Cardiac muscle cell (in vitro differentiated cells and primary cell): Measurements from ENCODE around the gene PLXNB1. TPM values are rescaled to one million over a fixed set of nuclear protein-coding genes. Genes with fewer than 3 reads are reported as not detected.

Source experiments
- DNase-seq, 2 donors: peaks; one replicate each; pipeline versions ENCODE4 v3.0.0 to v3.0.0-alpha.2; 2010 to 2017; ENCODE audit warnings: low read depth in 1 of 2, low spot score in 1 of 2
- H3K27ac ChIP-seq: fragments of 200-600 bp; sonication (generic); 2 replicates; pipeline ENCODE4 v1.5.1; 2016
- H3K27me3 ChIP-seq: fragments of 200-600 bp; sonication (generic); 2 replicates; pipeline ENCODE4 v1.6.0; 2016; ENCODE audit warnings: control low read depth
- H3K36me3 ChIP-seq: fragments of 200-600 bp; sonication (generic); 2 replicates; pipeline ENCODE4 v1.5.1; 2016; ENCODE audit warnings: control low read depth
- H3K4me1 ChIP-seq: fragments of 200-600 bp; sonication (generic); 2 replicates; pipeline ENCODE4 v1.8.1; 2017; ENCODE audit warnings: low read depth, mild to moderate bottlenecking, mixed run types
- H3K4me3 ChIP-seq: fragments of 200-600 bp; sonication (generic); 2 replicates; pipeline ENCODE4 v1.5.1; 2016; ENCODE audit warnings: mild to moderate bottlenecking
- H3K9me3 ChIP-seq: fragments of 200-600 bp; sonication (generic); 2 replicates; pipeline ENCODE4 v1.5.1; 2017; ENCODE audit warnings: low read depth, mild to moderate bottlenecking, control low read depth
- polyA plus RNA-seq: library from polyadenylated mRNA; unstranded; fragments of >200 nt; fragmentation: Nextera tagmentation; extraction: Ambion mirVana; gene quantifications from 2 replicates; pipeline ENCODE4 v1.2.1, GENCODE V29; 2016
- total RNA-seq: library from RNA; depleted of rRNA; stranded (reverse); fragments of >200 nt; gene quantifications from 2 replicates; pipeline ENCODE4 v1.2.3, GENCODE V29; 2016
- TF ChIP-seq, protein P1 (sequence below): IDR thresholded peaks from 2 replicates; pipeline ENCODE4 v1.5.1; 2012; ENCODE audit warnings: low read depth, mild to moderate bottlenecking, low read length

PLXNB1 gene
- total and polyA plus RNA-seq, 2 experiments from 2014 or later = 23.9 to 47.1 TPM

- no peaks in the 10 kb centered on the region for H3K27me3 ChIP-seq
- H3K4me3 ChIP-seq = no peak overlapping the region
- TF ChIP-seq, protein P1, sequence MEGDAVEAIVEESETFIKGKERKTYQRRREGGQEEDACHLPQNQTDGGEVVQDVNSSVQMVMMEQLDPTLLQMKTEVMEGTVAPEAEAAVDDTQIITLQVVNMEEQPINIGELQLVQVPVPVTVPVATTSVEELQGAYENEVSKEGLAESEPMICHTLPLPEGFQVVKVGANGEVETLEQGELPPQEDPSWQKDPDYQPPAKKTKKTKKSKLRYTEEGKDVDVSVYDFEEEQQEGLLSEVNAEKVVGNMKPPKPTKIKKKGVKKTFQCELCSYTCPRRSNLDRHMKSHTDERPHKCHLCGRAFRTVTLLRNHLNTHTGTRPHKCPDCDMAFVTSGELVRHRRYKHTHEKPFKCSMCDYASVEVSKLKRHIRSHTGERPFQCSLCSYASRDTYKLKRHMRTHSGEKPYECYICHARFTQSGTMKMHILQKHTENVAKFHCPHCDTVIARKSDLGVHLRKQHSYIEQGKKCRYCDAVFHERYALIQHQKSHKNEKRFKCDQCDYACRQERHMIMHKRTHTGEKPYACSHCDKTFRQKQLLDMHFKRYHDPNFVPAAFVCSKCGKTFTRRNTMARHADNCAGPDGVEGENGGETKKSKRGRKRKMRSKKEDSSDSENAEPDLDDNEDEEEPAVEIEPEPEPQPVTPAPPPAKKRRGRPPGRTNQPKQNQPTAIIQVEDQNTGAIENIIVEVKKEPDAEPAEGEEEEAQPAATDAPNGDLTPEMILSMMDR = no peak
- H3K9me3 ChIP-seq = no peaks in the 10 kb centered on the region
- DNase-seq = no peak
- peaks cover 35% of the 10 kb centered on the region for H3K36me3 ChIP-seq
- H3K27ac ChIP-seq = no peak overlapping the region
- H3K4me1 ChIP-seq = peaks cover 3% of the 10 kb centered on the region
Observed at GRCh38 chr3:48460517-48460902, 30.6 kb upstream of the PLXNB1 start.

GRCh38 chr3:48459773-48460516 is 30.1 kb upstream of the PLXNB1 start:
- Histone ChIP-seq H3K27me3 (no peaks in the 10 kb centered on the region), H3K4me1 (no peaks in the 10 kb centered on the region), H3K9me3 (no peaks in the 10 kb centered on the region), H3K4me3 (no peak overlapping the region), H3K27ac (no peak overlapping the region), H3K36me3 (peaks cover 38% of the 10 kb centered on the region)
- TF ChIP-seq, protein P1 = no peak
- DNase-seq = no peak

DNA sequence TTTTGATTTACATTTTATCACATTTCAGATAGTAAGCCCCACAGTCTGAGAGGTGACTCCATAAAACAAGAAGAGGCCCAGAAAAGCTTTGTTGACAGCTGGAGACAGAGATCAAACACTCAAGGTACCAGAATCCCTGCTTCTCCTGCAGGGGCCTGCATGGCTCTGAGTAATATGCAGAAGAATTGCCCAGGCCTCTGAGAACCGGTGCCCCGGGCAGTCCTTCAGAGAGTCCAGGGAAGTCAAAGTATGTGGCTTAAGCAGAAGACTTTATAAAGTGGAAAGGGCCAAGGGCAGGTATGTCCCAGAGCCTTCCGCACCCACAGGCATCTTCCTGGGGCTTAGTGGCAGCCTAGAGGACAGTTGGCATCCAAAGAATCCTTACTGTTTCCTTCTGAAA is 29.4 kb upstream of the PLXNB1 start:
- Histone ChIP-seq H3K4me1 (no peaks in the 10 kb centered on the region), H3K27ac (no peak overlapping the region), H3K9me3 (no peaks in the 10 kb centered on the region), H3K4me3 (no peak overlapping the region), H3K36me3 (peaks cover 39% of the 10 kb centered on the region), H3K27me3 (no peaks in the 10 kb centered on the region)
- TF ChIP-seq, protein P1 = no peak
- DNase-seq = no peak

DNA sequence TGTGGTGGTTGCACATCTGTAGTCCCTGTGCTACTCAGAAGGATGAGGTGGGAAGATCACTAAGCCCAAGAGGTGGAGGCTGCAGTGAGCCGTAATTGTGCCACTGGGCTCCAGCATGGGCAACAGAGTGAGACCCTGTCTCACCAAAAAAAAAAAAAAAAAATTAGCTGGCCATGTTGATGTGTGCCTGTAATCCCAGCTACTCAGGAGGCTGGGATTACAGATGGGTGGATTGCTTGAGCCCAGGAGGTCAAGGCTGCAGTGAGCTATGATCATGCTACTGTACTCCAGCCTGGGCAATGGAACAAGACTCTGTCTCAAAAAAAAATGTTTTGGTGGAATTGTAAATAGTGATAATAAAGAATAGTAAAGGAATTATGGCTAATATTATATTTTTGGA is 26.6 kb upstream of the PLXNB1 start:
- DNase-seq = no peak
- H3K4me3 ChIP-seq = no peak overlapping the region
- no peaks in the 10 kb centered on the region for H3K27me3 ChIP-seq
- TF ChIP-seq, protein P1 = no peak
- no peak overlapping the region for H3K27ac ChIP-seq
- H3K4me1 ChIP-seq = no peaks in the 10 kb centered on the region
- H3K9me3 ChIP-seq = no peaks in the 10 kb centered on the region
- peaks cover 50% of the 10 kb centered on the region for H3K36me3 ChIP-seq

DNA sequence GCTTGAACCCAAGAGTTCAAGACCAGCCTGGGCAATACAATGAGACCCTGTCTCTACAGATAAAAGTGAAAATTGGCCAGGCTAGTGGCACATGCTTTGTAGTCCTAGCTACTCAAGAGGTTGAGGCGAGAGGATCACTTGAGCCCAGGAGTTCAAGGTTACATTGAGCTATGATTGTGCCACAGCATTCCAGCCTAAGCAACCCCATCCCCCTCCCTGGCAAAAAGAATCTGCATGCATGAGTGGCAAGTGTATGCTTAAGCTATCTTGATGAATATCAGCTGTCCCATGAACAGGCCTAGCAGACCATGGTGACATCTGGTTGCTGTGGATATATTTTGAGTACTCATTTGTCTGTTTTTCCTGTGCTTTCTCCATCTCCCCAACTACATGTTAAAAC is 21.4 kb upstream of the PLXNB1 start:
- Histone ChIP-seq H3K27me3 (no peaks in the 10 kb centered on the region), H3K27ac (no peak overlapping the region)
- no peak for DNase-seq

More for the DNA sequence above, 21.4 kb upstream of the PLXNB1 start:
- TF ChIP-seq, protein P1 = no peak
- H3K9me3 ChIP-seq = no peaks in the 10 kb centered on the region
- no peak overlapping the region for H3K4me3 ChIP-seq
- peaks cover 6% of the 10 kb centered on the region for H3K4me1 ChIP-seq
- peaks cover 23% of the 10 kb centered on the region for H3K36me3 ChIP-seq
